K562 (cell line): Measurements from ENCODE around the gene VSIG10L2. TPM values are rescaled to one million over a fixed set of nuclear protein-coding genes. Genes with fewer than 3 reads are reported as not detected.

Experiments used
- CREB5 ChIP-seq: fragments of 250-450 bp; sonication (Bioruptor Pico); IDR thresholded peaks from 2 replicates; pipeline ENCODE4 v1.5.0; 2020; ENCODE audit warnings: mild to moderate bottlenecking
- HEY1 ChIP-seq: fragments of 250-450 bp; sonication (Bioruptor Pico); IDR thresholded peaks from 2 replicates; pipeline ENCODE4 v1.5.0; 2020; ENCODE audit warnings: mild to moderate bottlenecking, moderate library complexity, borderline replicate concordance
- NEUROD1 ChIP-seq: fragments of 150-350 bp; IDR thresholded peaks from 2 replicates; pipeline ENCODE4 v1.6.1; 2014; ENCODE audit warnings: borderline replicate concordance, low read length, low read depth; ENCODE audit not compliant: partially characterized antibody
- NONO ChIP-seq, 2 experiments: fragments of 200-400 bp in 1 of 2; fragments of 450-650 bp in 1 of 2; formaldehyde crosslinking in 1 of 2; IDR thresholded peaks; 2 replicates each; pipeline ENCODE4 v1.6.1; 2017; ENCODE audit warnings: low read depth in 2 of 2, mild to moderate bottlenecking in 2 of 2, moderate library complexity in 2 of 2, low read length in 1 of 2
- NRF1 ChIP-seq, 2 experiments: fragments of 450-650 bp; IDR thresholded peaks in 1 of 2; conservative IDR thresholded peaks in 1 of 2; 2 replicates each; pipeline ENCODE4 v1.6.1; 2014; ENCODE audit warnings: mild to moderate bottlenecking in 2 of 2
- SREBF1 ChIP-seq: fragments of 150-350 bp; IDR thresholded peaks from 2 replicates; pipeline ENCODE4 v1.6.1; 2014; ENCODE audit warnings: antibody characterized with exemption, low read depth, low read length, borderline replicate concordance
- ZNF277 ChIP-seq: fragments of 250-450 bp; sonication (Bioruptor Pico); IDR thresholded peaks from 2 replicates; pipeline ENCODE4 v1.8.0; 2022; ENCODE audit warnings: inconsistent platforms, mild to moderate bottlenecking, moderate library complexity, borderline replicate concordance
- ZNF695 ChIP-seq: fragments of 450-650 bp; formaldehyde crosslinking; IDR thresholded peaks from 2 replicates; pipeline ENCODE4 v1.4.0; 2020; ENCODE audit warnings: mild to moderate bottlenecking, moderate library complexity
- ZNF77 ChIP-seq: fragments of 250-450 bp; sonication (Bioruptor Pico); IDR thresholded peaks from 2 replicates; pipeline ENCODE4 v1.5.0; 2020
- polyA plus RNA-seq, 8 experiments: library from polyadenylated mRNA; depleted of rRNA in 4 of 8; stranded (reverse) in 5 of 8; unstranded in 3 of 8; fragments of >200 nt; fragmentation: Nextera tagmentation in 2 of 8; fragmentation: Illumina TruSeq in 1 of 8; extraction: Ambion mirVana in 2 of 8; extraction: Trizol in 1 of 8; gene quantifications; 2 replicates each; pipeline versions ENCODE4 v1.2.1 to v1.2.3, GENCODE V29; 2011 to 2014; ENCODE audit warnings: inconsistent platforms in 1 of 8, missing spikeins in 1 of 8
- total RNA-seq, 7 experiments: library from RNA; depleted of rRNA in 6 of 7; stranded (reverse); fragments of >200 nt in 6 of 7; fragmentation: Illumina TruSeq in 2 of 7; extraction: Trizol in 2 of 7; gene quantifications; 2 replicates each; pipeline versions ENCODE4 v1.2.1 to v1.2.3, GENCODE V29; 2011 to 2021; ENCODE audit warnings: low replicate concordance in 1 of 7

Gene VSIG10L2
- total and polyA plus RNA-seq, 9 of the 15 experiments (the other 6 are each of a cell fraction or from before 2014, with no cell fraction given), result not detected

GRCh38 chr11:125977333-125977732 lies 31.5 kb downstream of the VSIG10L2 start (continued):
- no peak for TF ChIP-seq NEUROD1
- no peak for TF ChIP-seq ZNF77 (CRISPR knock-in tag)
- TF ChIP-seq CREB5 (CRISPR knock-in tag), result no peak
- TF ChIP-seq NRF1 (conservative IDR thresholded peaks at IDR 0.05 in 1 of 2, IDR thresholded peaks at IDR 0.05 in 1 of 2), result no peak
- no peak for TF ChIP-seq HEY1 (CRISPR knock-in tag)
- no peak for TF ChIP-seq NONO (IDR thresholded peaks at IDR 0.05; ENCODE audit: low read depth in 2 of 2, low read length in 1 of 2)
- TF ChIP-seq ZNF277 (CRISPR knock-in tag), result no peak
- no peak for TF ChIP-seq ZNF695 (CRISPR knock-in tag)
- TF ChIP-seq SREBF1, result no peak
- TF ChIP-seq, all 486 proteins: peak for 0
